Breast epithelium (tissue), 3 donors: ENCODE results near the gene ACO2.

Source experiments
- CTCF ChIP-seq, 3 donors: fragments of 450-650 bp; IDR thresholded peaks; one replicate each; pipeline ENCODE4 v1.5.1; 2016 to 2017; ENCODE audit warnings: antibody characterized with exemption in 3 of 3, mild to moderate bottlenecking in 3 of 3, moderate library complexity in 3 of 3
- POLR2A ChIP-seq: fragments of 450-650 bp; IDR thresholded peaks from one replicate; pipeline ENCODE4 v1.6.1; 2016; ENCODE audit warnings: antibody characterized with exemption, mild to moderate bottlenecking, moderate library complexity
- POLR2AphosphoS5 ChIP-seq, 3 donors: sonication (generic); formaldehyde crosslinking; IDR thresholded peaks; one replicate each; pipeline ENCODE4 v1.6.1; 2017; ENCODE audit warnings: antibody characterized with exemption in 3 of 3

- TF ChIP-seq POLR2A: no peak
- TF ChIP-seq CTCF (IDR thresholded peaks at IDR 0.05): no peak
- no peak for TF ChIP-seq POLR2AphosphoS5 (IDR thresholded peaks at IDR 0.05)
Observed at GRCh38 chr22:41568811-41569210, 99.9 kb downstream of the ACO2 start.
